Heart right ventricle (tissue), 16 donors: ENCODE results near the gene ROBO1. TPM values are rescaled to one million over a fixed set of nuclear protein-coding genes. Genes with fewer than 3 reads are reported as not detected.

Experiments
- ATAC-seq, 8 donors: fragments of 200-7000 bp; cut with Tn5 transposase; one replicate each; pipeline ENCODE4 v1.9.1; 2020; ENCODE audit warnings: mild to moderate bottlenecking in 8 of 8, moderate library complexity in 8 of 8, moderate number of reproducible peaks in 1 of 8
- DNase-seq, 2 donors: peaks; one replicate each; pipeline ENCODE4 v3.0.0-alpha.2; 2020
- H3K27ac ChIP-seq, 10 donors: fragments of 200-600 bp; sonication (generic) in 2 of 10; one replicate each; pipeline versions ENCODE4 v1.5.0 to v1.8.0; 2020 to 2022; ENCODE audit warnings: mild to moderate bottlenecking in 3 of 10
- H3K27me3 ChIP-seq, 7 donors: fragments of 200-600 bp; one replicate each; pipeline ENCODE4 v1.8.0; 2021 to 2022; ENCODE audit warnings: mild to moderate bottlenecking in 2 of 7
- H3K36me3 ChIP-seq, 9 donors: fragments of 200-600 bp; sonication (generic) in 1 of 9; one replicate each; pipeline versions ENCODE4 v1.5.0 to v1.8.0; 2020 to 2022; ENCODE audit warnings: mild to moderate bottlenecking in 2 of 9
- H3K4me1 ChIP-seq, 9 donors: fragments of 200-600 bp; sonication (generic) in 1 of 9; one replicate each; pipeline versions ENCODE4 v1.5.0 to v1.8.0; 2020 to 2022; ENCODE audit warnings: mild to moderate bottlenecking in 4 of 9
- H3K4me3 ChIP-seq, 10 donors: fragments of 200-600 bp; sonication (generic) in 2 of 10; one replicate each; pipeline versions ENCODE4 v1.5.0 to v1.8.0; 2020 to 2022; ENCODE audit warnings: mild to moderate bottlenecking in 7 of 10, moderate library complexity in 2 of 10
- H3K9me3 ChIP-seq, 11 donors: fragments of 200-600 bp in 10 of 11; sonication (generic) in 2 of 11; one replicate each; pipeline versions ENCODE4 v1.5.0 to v1.8.0; 2013 to 2022; ENCODE audit warnings: mild to moderate bottlenecking in 2 of 11, control low read depth in 1 of 11, moderate library complexity in 1 of 11
- CTCF ChIP-seq, 9 donors: fragments of 200-600 bp; sonication (generic) in 2 of 9; IDR thresholded peaks; one replicate each; pipeline versions ENCODE4 v1.5.0 to v1.8.0; 2021 to 2022; ENCODE audit warnings: antibody characterized with exemption in 9 of 9, mild to moderate bottlenecking in 5 of 9, moderate library complexity in 1 of 9
- WGBS, 2 donors: extraction: QIAGEN DNeasy Blood & Tissue Kit; methylation state at CpG; one replicate each; pipeline ENCODE4 v1.1.7; 2013; ENCODE audit warnings: inconsistent platforms in 1 of 2; 5-methylcytosine and 5-hydroxymethylcytosine counted together
- intact Hi-C, 10 donors: fragments of 100-400 bp; cut with DNase I; formaldehyde crosslinking; loops; one replicate each; pipeline versions ENCODE4 v1.11.1 to v1.14.2; 2022
- polyA plus RNA-seq, 2 donors: library from polyadenylated mRNA; stranded (reverse); fragments of 200-250 nt; gene quantifications; one replicate each; pipeline ENCODE4 v1.2.3, GENCODE V29; 2013
- total RNA-seq, 10 donors: library from RNA; stranded (reverse); fragmentation: NEBNext Ultra II Directional in 3 of 10; extraction: Animal tissue kit (Norgen Biotek cat#: 25700) in 3 of 10; gene quantifications; one replicate each; pipeline versions ENCODE4 v1.2.1 to v1.2.4, GENCODE V29; 2021 to 2023
- donor health status: Arrhythmogenic right ventricular cardiomyopathy.
- donor health status: ischemic (EF 13 %, LVEDD 7.1; RV severe dilation, severe dysfunction).
- donor health status: healthy with polysubstance abuse.
- donor health status: DM: no; HTN: yes; CAD: no.
- donor health status: DM: no; HTN: no; CAD: no.
- donor health status: ischemic (EF 25% LVEDD 6.9; RV normal size, moderate dysfunction).
- donor health status: ischemic (EF 25% LVEDD 5.7; RV mildly dilated, moderate dysfunction).
- donor health status: healthy.
- donor health status: DM: yes; HTN: yes; CAD: no.
- donor health status: Ischemic cardiomyopathy.
- donor health status: ischemic (EF 35%, LVEDD 5.7; RV mildly dilated, moderate dysfunction).
- donor health status: nonischemic (EF 11% LVEDD 7.7; RV severe dilation, severe dysfunction).
- donor health status: DM: yes; HTN: yes; CAD: no.
- donor health status: PGD.
- donor health status: ischemic (EF 29% LVEDD 5.4; RV normal size, mild dysfunction).
- donor health status: nonischemic (EF 23%, LVEDD 6.1; RV moderate dilation, normal function).

ROBO1 gene
- total and polyA plus RNA-seq, 12 donors = 2.8 to 13.9 (median 5.6) TPM

GRCh38 chr3:79297245-79297960 is 470.4 kb downstream of the ROBO1 start:
- Histone ChIP-seq H3K4me3 (no peak overlapping the region), H3K4me1 (peaks cover 0 to 6% (median 0%) of the 10 kb centered on the region in 9 donors), H3K36me3 (no peaks in the 10 kb centered on the region), H3K27ac (no peak overlapping the region), H3K27me3 (no peaks in the 10 kb centered on the region), H3K9me3 (peaks cover 0 to 27% (median 6%) of the 10 kb centered on the region in 11 donors)
- no peak for TF ChIP-seq CTCF (IDR thresholded peaks at IDR 0.05)
- intact Hi-C loops = no loop called here
- DNase-seq (no peak), ATAC-seq (no peak)
- WGBS, 2 donors = 62 to 69% methylated on average over 1 of the region's 1 CpG

- H3K9me3 ChIP-seq = no peaks in the 10 kb centered on the region
- no peak overlapping the region for H3K27ac ChIP-seq
- 82 to 91% methylated on average over 3 of the region's 3 CpGs for WGBS, 2 donors
- intact Hi-C loops = no loop called here
- no peak for DNase-seq
- H3K36me3 ChIP-seq = no peaks in the 10 kb centered on the region
- no peak overlapping the region for H3K4me3 ChIP-seq
- TF ChIP-seq CTCF (IDR thresholded peaks at IDR 0.05) = no peak
- H3K4me1 ChIP-seq = no peaks in the 10 kb centered on the region
- no peaks in the 10 kb centered on the region for H3K27me3 ChIP-seq
- ATAC-seq = no peak
Observed at GRCh38 chr3:79286882-79287281, 480.9 kb downstream of the ROBO1 start.

- no peaks in the 10 kb centered on the region for H3K9me3 ChIP-seq
- 79 to 85% methylated on average over 2 of the region's 2 CpGs for WGBS, 2 donors
- ATAC-seq = no peak
Observed at GRCh38 chr3:79285871-79286270, 481.9 kb downstream of the ROBO1 start.

GRCh38 chr3:79285380-79285779 is 482.4 kb downstream of the ROBO1 start:
- DNase-seq (no peak), ATAC-seq (no peak)
- Histone ChIP-seq H3K4me3 (no peak overlapping the region), H3K36me3 (no peaks in the 10 kb centered on the region), H3K27me3 (no peaks in the 10 kb centered on the region), H3K9me3 (peaks cover 0 to 4% (median 0%) of the 10 kb centered on the region in 11 donors), H3K4me1 (no peaks in the 10 kb centered on the region), H3K27ac (no peak overlapping the region)
- intact Hi-C loops = no loop called here
- 84 to 93% methylated on average over 3 of the region's 3 CpGs for WGBS, 2 donors
- TF ChIP-seq CTCF (IDR thresholded peaks at IDR 0.05) = no peak

More at GRCh38 chr3:79285871-79286270, 481.9 kb downstream of the ROBO1 start:
- intact Hi-C loops = no loop called here
- Histone ChIP-seq H3K4me1 (no peaks in the 10 kb centered on the region), H3K27me3 (no peaks in the 10 kb centered on the region), H3K27ac (no peak overlapping the region), H3K4me3 (no peak overlapping the region), H3K36me3 (no peaks in the 10 kb centered on the region)
- no peak for TF ChIP-seq CTCF (IDR thresholded peaks at IDR 0.05)
- no peak for DNase-seq
